GM20000 (cell line): ENCODE data around the gene IFFO2.

Experiments
- DNase-seq: peaks from one replicate; pipeline ENCODE4 v3.0.0; 2012; ENCODE audit warnings: low spot score
- TF ChIP-seq, protein P1 (sequence below): IDR thresholded peaks from 2 replicates; pipeline ENCODE4 v1.5.1; 2012; ENCODE audit warnings: mild to moderate bottlenecking, control low read depth; ENCODE audit errors: extremely low read depth, missing control alignments

Gene IFFO2

DNA sequence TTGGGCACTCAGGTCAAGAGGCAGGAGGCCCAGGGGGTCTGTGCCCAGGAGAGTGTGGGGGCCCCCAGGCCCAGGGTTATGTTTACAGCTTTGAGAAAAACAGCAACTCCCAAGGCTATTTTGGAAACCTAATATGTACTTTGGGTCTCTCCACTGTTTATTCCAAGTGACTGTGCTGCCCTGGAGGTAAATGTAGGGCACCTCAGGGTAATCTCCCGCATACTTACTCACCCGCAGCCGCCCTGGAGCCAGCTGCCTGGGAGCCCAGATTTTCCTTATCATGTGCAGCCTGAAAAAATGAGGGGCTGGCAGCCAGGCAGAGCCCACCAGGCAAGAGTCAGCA, 20.0 kb downstream of the IFFO2 start:
- TF ChIP-seq, protein P1, sequence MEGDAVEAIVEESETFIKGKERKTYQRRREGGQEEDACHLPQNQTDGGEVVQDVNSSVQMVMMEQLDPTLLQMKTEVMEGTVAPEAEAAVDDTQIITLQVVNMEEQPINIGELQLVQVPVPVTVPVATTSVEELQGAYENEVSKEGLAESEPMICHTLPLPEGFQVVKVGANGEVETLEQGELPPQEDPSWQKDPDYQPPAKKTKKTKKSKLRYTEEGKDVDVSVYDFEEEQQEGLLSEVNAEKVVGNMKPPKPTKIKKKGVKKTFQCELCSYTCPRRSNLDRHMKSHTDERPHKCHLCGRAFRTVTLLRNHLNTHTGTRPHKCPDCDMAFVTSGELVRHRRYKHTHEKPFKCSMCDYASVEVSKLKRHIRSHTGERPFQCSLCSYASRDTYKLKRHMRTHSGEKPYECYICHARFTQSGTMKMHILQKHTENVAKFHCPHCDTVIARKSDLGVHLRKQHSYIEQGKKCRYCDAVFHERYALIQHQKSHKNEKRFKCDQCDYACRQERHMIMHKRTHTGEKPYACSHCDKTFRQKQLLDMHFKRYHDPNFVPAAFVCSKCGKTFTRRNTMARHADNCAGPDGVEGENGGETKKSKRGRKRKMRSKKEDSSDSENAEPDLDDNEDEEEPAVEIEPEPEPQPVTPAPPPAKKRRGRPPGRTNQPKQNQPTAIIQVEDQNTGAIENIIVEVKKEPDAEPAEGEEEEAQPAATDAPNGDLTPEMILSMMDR: no peak
- no peak for DNase-seq

DNA sequence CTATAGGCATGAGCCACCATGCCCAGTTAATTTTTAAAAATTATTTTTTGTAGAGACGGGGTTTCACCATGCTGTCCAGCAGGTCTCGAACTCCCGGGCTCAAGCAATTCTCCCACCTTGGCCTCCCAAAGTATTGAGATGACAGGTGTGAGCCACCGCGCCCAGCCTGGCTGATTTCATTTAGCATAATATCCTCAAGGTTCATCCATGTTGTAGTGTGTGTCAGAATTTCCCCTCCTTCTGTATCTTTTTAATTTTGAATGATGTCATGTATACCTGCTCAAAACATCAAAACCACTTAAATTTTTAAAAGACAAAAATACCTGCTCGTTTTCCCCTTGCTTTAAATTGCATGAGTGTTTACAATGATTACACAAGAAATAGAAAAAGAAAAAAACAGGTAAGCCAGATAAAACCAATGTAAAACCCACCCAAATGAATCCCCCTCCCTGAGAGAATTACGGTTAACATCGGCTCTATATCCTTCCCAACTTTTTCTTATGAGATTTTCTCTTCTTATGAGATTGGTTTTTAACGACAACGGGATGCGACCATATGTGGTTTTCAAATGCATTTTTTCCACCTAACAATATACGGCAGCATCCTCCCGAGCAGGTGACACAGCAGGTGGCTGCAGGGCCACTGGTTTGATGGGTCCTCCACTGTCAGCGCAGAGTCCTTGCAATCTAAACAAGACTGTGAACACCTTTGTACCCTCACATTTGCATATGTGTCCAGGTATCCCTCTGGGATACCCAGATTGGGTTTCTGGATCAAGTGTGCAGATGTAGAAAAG, 22.1 kb downstream of the IFFO2 start:
- TF ChIP-seq, protein P1: no peak
- DNase-seq: no peak

DNA sequence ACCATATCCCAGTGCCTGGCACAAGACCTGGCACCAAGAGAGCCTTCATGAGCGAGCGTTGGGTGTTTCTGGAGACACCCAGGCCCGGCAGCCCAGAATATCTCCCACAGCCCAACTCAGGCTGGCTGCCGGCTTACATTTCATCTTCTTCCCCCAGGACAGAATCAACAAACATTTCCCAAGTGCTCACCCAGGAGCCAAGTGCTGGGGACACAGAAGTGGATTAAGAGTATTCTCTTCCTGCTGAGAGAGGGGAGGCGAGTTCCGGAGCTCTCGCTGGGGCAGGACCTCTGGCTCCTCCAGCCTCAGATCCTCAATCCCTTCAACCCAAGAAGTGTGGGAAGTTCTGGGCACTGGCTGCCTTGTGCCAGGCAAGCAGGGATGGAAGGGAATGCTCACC, 23.6 kb downstream of the IFFO2 start:
- TF ChIP-seq, protein P1: no peak

DNA sequence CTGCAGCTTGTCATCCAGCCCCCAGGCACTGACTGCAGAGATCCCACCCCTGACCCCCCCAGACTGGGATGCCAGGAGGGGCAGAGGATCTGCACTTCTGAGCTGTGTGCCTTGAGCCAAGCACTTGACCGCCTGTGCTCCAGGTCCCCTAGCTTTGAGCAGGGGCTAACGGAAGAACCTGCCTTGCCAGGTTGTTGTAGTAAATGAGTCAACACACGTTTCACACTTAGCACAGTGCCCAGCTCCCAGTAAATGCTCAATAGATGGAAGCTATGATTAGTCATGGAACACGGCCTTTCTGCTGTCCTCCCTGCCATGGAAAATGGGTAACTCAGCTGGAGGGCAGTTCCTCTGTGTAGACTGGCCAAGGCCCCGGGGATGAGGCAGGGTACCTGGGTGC, 24.1 kb downstream of the IFFO2 start:
- DNase-seq: no peak
- TF ChIP-seq, protein P1: no peak

More for the DNA sequence above, 23.6 kb downstream of the IFFO2 start:
- DNase-seq: no peak

DNA sequence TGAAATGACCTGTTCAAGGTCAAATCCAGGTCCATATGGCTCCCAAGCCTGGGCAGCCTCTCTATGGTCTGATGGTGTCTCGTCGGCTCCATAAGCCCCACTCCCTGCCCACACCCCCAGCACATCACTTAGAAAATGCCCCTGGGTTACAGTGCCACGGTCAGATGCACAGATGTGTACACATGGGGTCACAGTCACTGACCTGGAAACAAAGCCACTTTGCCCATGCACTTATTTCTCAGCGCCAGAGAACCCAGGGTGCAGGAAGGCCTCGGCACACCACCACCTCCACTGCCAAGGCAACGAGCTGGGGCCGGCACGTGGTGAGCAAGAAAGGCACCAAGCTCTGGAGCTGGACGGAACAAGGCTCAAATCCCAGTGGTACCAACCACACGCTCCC, 24.7 kb downstream of the IFFO2 start:
- no peak for DNase-seq
- TF ChIP-seq, protein P1: no peak

DNA sequence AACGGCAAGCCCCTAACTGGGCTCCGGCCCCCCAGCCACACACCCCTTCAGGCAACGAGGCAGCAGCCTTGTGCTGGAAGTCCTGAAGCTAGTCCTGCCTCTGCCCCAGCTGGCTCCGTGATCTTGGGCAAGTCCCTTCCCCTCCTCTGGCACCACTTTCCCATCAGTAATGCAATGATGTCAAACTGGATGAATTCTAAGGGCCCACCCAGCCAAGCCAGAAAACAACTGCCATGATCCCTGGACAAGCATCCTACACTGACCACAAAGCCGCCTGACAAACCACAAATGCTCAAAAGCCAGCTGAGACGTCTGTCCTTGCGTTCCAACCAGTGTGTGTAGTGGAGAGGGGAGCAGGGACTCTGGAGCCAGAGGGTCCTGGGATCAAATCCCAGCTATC, 26.8 kb downstream of the IFFO2 start:
- TF ChIP-seq, protein P1: no peak
- DNase-seq: no peak

DNA sequence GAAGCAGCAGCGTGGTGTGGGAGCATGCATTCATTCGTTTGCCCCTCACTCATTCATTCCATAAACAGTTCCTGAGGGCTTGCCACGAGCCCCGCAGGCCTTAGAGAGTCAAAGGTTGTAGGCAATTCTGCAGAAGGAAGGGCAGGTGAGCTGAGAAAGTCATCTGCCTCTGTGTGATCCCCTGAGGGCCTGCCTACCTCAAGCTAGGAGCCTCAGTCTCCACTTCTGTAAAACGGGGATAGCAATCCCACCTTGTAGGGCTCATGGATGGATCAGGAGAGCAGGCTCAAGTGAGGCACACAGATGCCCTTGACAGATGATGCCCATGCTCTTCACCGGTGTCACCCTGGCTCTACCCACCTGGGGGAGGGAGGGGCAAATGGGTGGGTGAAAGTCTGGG, 27.5 kb downstream of the IFFO2 start:
- TF ChIP-seq, protein P1: no peak

More for the DNA sequence above, 27.5 kb downstream of the IFFO2 start:
- no peak for DNase-seq
